Testis (tissue), 3 donors: ENCODE results near the gene OAF. TPM values are rescaled to one million over a fixed set of nuclear protein-coding genes. Genes with fewer than 3 reads are reported as not detected.
A peak's percentile ranks its signal among the peaks of the same experiment; 100 is the strongest.

ENCODE experiments used
- DNase-seq: peaks from one replicate; pipeline ENCODE4 v3.0.0-alpha.2; 2019
- H3K27ac ChIP-seq, 2 donors: fragments of 200-600 bp; sonication (generic); one replicate each; pipeline ENCODE4 v1.5.1; 2019
- H3K27me3 ChIP-seq: fragments of 200-600 bp; sonication (generic); one replicate; pipeline ENCODE4 v1.5.1; 2019
- H3K36me3 ChIP-seq: fragments of 200-600 bp; sonication (generic); one replicate; pipeline ENCODE4 v1.5.1; 2017; ENCODE audit warnings: low read depth; ENCODE audit errors: missing control alignments
- H3K4me1 ChIP-seq: fragments of 200-600 bp; sonication (generic); one replicate; pipeline ENCODE4 v1.5.1; 2019
- H3K4me3 ChIP-seq, 2 donors: fragments of 200-600 bp; sonication (generic); one replicate each; pipeline ENCODE4 v1.5.1; 2017 to 2019
- H3K9me3 ChIP-seq: fragments of 200-600 bp; sonication (generic); one replicate; pipeline ENCODE4 v1.5.1; 2017
- POLR2A ChIP-seq: fragments of 450-650 bp; IDR thresholded peaks from one replicate; pipeline ENCODE4 v1.6.1; 2017; ENCODE audit warnings: antibody characterized with exemption, mild to moderate bottlenecking, moderate library complexity
- WGBS, 2 donors: methylation state at CpG; one replicate each; pipeline ENCODE4 v1.1.5; 2018; 5-methylcytosine and 5-hydroxymethylcytosine counted together
- intact Hi-C: fragments of 100-400 bp; cut with DNase I; formaldehyde crosslinking; loops from one replicate; pipeline ENCODE4 v1.15.1; 2023; ENCODE audit warnings: low total_unique reads
- polyA plus RNA-seq: library from polyadenylated mRNA; stranded (reverse); fragments of 350-450 nt; fragmentation: Illumina TruSeq; extraction: RNeasy Lipid Tissue Mini Kit (QIAGEN cat#74804); gene quantifications from one replicate; pipeline ENCODE4 v1.2.3, GENCODE V29; 2014; ENCODE audit warnings: low read depth, low replicate concordance; ENCODE audit not compliant: insufficient read depth
- total RNA-seq, 2 donors: library from RNA; depleted of rRNA; stranded (reverse); fragments of >200 nt; gene quantifications; one replicate each; pipeline ENCODE4 v1.2.3, GENCODE V29; 2016
- TF ChIP-seq, protein P1 (sequence below), 3 experiments: fragments of 450-650 bp in 2 of 3; fragments of 200-600 bp in 1 of 3; sonication (generic) in 1 of 3; IDR thresholded peaks; one replicate each; pipeline ENCODE4 v1.5.1; 2016 to 2019; ENCODE audit warnings: antibody characterized with exemption in 3 of 3, mild to moderate bottlenecking in 2 of 3, moderate library complexity in 1 of 3

The OAF gene
- total and polyA plus RNA-seq, 3 donors from 2014 or later, result 8.5 to 22.6 (median 11.0) TPM

DNA sequence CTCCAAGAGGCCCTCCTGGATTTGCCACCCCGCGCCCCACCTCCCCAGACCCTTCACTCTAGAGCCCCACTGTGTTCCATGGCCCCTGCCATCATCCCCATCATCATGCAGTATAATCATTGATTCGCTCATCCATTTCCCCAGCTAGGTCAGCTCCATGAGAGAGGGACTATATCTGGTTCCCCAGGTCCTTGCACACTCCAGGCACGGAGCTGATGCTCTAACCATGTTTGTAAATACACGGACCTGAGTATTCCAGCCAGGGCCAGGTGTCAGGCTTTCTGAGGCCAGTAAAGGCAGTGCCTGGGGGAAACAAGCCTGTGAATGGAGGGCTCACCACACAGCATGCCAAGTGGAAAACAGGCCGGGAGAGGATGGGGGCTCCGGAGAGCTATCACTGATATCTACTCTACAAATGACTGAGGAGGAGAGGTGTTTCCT lies 27.1 kb upstream of the OAF start:
- WGBS, 2 donors, result 84 to 87% methylated on average over 7 of the region's 7 CpGs

DNA sequence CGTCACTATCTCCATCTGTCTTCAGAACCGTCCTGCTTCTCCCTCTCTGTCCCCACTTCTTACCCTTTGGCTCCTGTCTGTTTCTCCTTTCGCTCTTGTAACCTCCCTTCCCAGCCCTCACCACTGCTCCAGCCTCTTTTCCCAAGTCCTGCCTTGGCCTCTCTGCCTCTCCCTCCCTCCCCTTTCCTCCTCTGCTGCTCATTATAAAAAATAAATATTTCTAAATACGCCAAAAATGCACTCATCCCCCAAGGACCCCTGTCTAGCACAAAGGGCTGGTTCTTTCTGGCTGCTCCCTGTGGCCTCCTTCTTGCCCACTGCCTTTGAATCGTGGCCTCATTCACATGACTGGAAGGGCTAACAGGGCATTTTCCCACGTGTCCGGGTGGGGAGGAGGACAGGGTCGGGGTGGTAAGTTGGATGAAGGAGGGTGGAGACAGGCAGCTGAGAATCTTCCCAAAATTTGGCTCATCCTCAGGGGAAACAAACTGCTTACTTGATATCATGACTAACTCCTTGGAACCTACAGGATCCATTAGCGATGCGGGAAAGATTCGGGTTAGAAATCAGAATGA lies 26.4 kb upstream of the OAF start:
- TF ChIP-seq, protein P1, sequence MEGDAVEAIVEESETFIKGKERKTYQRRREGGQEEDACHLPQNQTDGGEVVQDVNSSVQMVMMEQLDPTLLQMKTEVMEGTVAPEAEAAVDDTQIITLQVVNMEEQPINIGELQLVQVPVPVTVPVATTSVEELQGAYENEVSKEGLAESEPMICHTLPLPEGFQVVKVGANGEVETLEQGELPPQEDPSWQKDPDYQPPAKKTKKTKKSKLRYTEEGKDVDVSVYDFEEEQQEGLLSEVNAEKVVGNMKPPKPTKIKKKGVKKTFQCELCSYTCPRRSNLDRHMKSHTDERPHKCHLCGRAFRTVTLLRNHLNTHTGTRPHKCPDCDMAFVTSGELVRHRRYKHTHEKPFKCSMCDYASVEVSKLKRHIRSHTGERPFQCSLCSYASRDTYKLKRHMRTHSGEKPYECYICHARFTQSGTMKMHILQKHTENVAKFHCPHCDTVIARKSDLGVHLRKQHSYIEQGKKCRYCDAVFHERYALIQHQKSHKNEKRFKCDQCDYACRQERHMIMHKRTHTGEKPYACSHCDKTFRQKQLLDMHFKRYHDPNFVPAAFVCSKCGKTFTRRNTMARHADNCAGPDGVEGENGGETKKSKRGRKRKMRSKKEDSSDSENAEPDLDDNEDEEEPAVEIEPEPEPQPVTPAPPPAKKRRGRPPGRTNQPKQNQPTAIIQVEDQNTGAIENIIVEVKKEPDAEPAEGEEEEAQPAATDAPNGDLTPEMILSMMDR (IDR thresholded peaks at IDR 0.05), result no peak
- no peak for TF ChIP-seq POLR2A
- DNase-seq, result peak; percentile 42
- H3K27ac ChIP-seq, result no peak overlapping the region
- H3K36me3 ChIP-seq, result no peaks in the 10 kb centered on the region
- 54 to 67% methylated on average over 11 of the region's 11 CpGs for WGBS, 2 donors
- intact Hi-C loops, result no loop called here
- peaks cover 29% of the 10 kb centered on the region for H3K4me1 ChIP-seq
- H3K9me3 ChIP-seq, result no peaks in the 10 kb centered on the region
- no peaks in the 10 kb centered on the region for H3K27me3 ChIP-seq
- no peak overlapping the region for H3K4me3 ChIP-seq

More for the DNA sequence above, 27.1 kb upstream of the OAF start:
- no peak overlapping the region for H3K27ac ChIP-seq
- H3K4me3 ChIP-seq, result no peak overlapping the region
- H3K27me3 ChIP-seq, result no peaks in the 10 kb centered on the region
- TF ChIP-seq, protein P1 (IDR thresholded peaks at IDR 0.05), result no peak
- TF ChIP-seq POLR2A, result no peak
- no peaks in the 10 kb centered on the region for H3K9me3 ChIP-seq
- peak; percentile 9 for DNase-seq
- peaks cover 29% of the 10 kb centered on the region for H3K4me1 ChIP-seq
- no peaks in the 10 kb centered on the region for H3K36me3 ChIP-seq
- intact Hi-C loops, result no loop called here

DNA sequence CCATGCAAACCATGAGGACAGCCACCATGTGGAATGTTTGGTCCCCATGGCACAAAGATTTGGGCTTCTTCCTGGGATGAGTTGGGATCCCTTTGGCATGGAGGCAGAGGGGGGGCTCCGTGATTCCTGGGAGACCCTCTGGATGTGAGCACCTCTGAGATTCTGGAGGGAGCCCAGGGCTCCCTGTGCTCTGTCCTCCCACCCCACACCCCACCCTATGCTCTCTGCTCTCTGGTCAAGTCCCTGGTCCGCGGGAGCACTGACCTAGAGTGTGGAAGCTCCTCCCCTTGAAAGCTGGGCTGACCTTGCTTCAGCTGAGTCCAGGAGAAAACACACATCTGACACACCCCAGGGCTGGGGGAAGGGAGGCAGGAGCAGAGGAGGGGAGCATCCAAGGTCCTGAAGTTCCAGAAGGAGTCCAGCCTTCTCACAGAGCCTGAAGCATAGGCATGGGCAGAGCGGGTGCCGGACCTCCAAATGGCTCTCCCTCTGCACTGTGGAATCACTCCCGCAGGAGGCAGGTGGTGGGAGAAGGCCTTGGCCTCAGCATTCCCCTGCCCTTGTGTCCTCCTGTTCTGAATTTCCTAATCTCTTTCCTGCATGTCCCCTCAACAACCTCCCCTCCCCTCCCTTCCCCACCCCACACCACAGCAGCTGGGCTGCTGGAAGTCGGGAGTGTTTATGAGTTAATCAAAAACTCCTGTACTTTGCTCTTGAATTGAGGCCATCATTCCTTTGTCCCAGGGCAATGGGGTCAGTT lies 25.7 kb upstream of the OAF start:
- WGBS, 2 donors, result 23 to 64% methylated on average over 4 to 7 of the region's 7 CpGs
- intact Hi-C loops, result no loop called here
- H3K27ac ChIP-seq, result peak overlapping the region in 1 of 2 donors; percentile 54
- no peak overlapping the region for H3K4me3 ChIP-seq
- DNase-seq, result peak; percentile 82
- no peaks in the 10 kb centered on the region for H3K9me3 ChIP-seq
- H3K4me1 ChIP-seq, result peaks cover 29% of the 10 kb centered on the region
- no peaks in the 10 kb centered on the region for H3K27me3 ChIP-seq
- no peaks in the 10 kb centered on the region for H3K36me3 ChIP-seq
- TF ChIP-seq, protein P1 (IDR thresholded peaks at IDR 0.05), result no peak
- TF ChIP-seq POLR2A, result no peak

DNA sequence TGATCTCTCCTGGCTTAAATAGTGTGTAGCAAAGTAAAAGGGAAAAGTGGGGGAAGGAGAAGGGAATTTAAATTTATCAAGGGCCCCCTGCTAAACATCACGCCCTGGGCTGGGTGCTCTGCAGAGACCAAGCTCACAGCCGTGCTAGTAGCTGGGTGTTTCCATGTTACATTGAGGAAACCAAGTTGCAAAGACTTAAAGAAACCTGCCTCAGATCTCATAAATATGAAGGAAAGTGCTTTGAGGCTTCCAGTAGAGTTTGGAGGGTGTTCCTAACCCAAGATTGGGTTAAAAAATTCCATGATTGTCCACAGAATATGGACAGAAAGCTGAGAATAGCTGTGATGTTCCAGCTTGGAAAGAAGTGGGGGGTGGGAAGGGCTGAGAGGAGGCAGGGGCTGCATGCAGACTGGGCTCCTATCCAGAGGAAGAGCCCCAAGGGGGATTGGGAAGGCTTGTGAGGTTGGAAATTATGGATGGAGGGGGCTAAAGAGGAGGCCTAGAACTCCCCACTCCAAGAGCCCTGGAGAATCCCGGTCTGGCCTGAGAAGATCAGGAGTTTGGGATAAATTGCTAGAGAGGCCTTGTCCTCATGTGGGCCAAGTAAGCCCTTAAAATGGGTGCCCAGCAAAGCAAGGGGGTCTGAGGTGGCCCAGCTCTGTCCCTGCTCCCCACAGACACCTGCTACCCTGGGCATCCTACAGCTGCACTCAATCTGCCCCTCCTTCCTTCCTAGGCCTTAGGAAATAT lies 25.0 kb upstream of the OAF start:
- H3K27me3 ChIP-seq, result no peaks in the 10 kb centered on the region
- no peak overlapping the region for H3K4me3 ChIP-seq
- 54 to 74% methylated on average over 3 of the region's 3 CpGs for WGBS, 2 donors
- DNase-seq, result peak; percentile 13
- no peaks in the 10 kb centered on the region for H3K36me3 ChIP-seq
- intact Hi-C loops, result no loop called here
- H3K4me1 ChIP-seq, result peaks cover 29% of the 10 kb centered on the region
- no peaks in the 10 kb centered on the region for H3K9me3 ChIP-seq
- TF ChIP-seq, protein P1 (IDR thresholded peaks at IDR 0.05), result no peak
- no peak for TF ChIP-seq POLR2A
- peak overlapping the region in 1 of 2 donors; percentile 62 for H3K27ac ChIP-seq
